HG03460 (cell line): ENCODE measurements around the gene TMEM14C.
A peak's percentile ranks its signal among the peaks of the same experiment; 100 is the strongest.
"Not testable (repeated sequence)": the region's sequence is repeated elsewhere in the genome, so short reads cannot be mapped to it uniquely, and the experiment has no call there.

ENCODE experiments used
- ATAC-seq: cut with Tn5 transposase; IDR thresholded peaks from one replicate; pipeline ENCODE4 v1.9.1; 2021; ENCODE audit not compliant: unreplicated experiment

Gene TMEM14C

GRCh38 chr6:10720960-10721849, 1.7 kb upstream of the TMEM14C start:
- not testable (repeated sequence) for ATAC-seq

GRCh38 chr6:10721850-10722569, 860 bp upstream of the TMEM14C start:
- no peak for ATAC-seq

GRCh38 chr6:10722570-10722819, 375 bp upstream of the TMEM14C start:
- ATAC-seq, result no peak

GRCh38 chr6:10723567-10723881, 654 bp downstream of the TMEM14C start:
- ATAC-seq, result no peak

- no peak for ATAC-seq
Observed at GRCh38 chr6:10725044-10725443, 2.2 kb downstream of the TMEM14C start.

GRCh38 chr6:10725716-10726115, 2.8 kb downstream of the TMEM14C start:
- ATAC-seq, result no peak

GRCh38 chr6:10730254-10730653, 7.4 kb downstream of the TMEM14C start:
- no peak for ATAC-seq

GRCh38 chr6:10733151-10733715, 10.4 kb downstream of the TMEM14C start:
- ATAC-seq, result no peak

GRCh38 chr6:10733863-10734262, 11.0 kb downstream of the TMEM14C start:
- no peak for ATAC-seq

GRCh38 chr6:10736731-10737130, 13.9 kb downstream of the TMEM14C start:
- ATAC-seq, result no peak

GRCh38 chr6:10740061-10740460, 17.2 kb downstream of the TMEM14C start:
- ATAC-seq, result no peak

GRCh38 chr6:10741643-10742042, 18.8 kb downstream of the TMEM14C start:
- ATAC-seq, result not testable (repeated sequence)

- ATAC-seq, result no peak
Observed at GRCh38 chr6:10742251-10742650, 19.4 kb downstream of the TMEM14C start.

GRCh38 chr6:10743515-10743914, 20.6 kb downstream of the TMEM14C start:
- ATAC-seq, result no peak

GRCh38 chr6:10745116-10745515, 22.2 kb downstream of the TMEM14C start:
- ATAC-seq, result no peak

- ATAC-seq, result no peak
Observed at GRCh38 chr6:10746915-10747250, 24.0 kb downstream of the TMEM14C start.

GRCh38 chr6:10747251-10747972, 24.5 kb downstream of the TMEM14C start, which contains the start of gene TMEM14B:
TSS of gene TMEM14B (plus strand) at chr6:10747805. CDS start at chr6:10749246, 1,441 bp downstream.
- peak; percentile 96 for ATAC-seq

- no peak for ATAC-seq
Observed at GRCh38 chr6:10749734-10750133, 26.9 kb downstream of the TMEM14C start.

GRCh38 chr6:10750568-10750967, 27.7 kb downstream of the TMEM14C start:
- ATAC-seq, result not testable (repeated sequence)

- not testable (repeated sequence) for ATAC-seq
Observed at GRCh38 chr6:10751757-10752156, 28.9 kb downstream of the TMEM14C start.

GRCh38 chr6:10756085-10756484, 33.2 kb downstream of the TMEM14C start:
- ATAC-seq, result no peak
